GM12878 (cell line): ENCODE data around the gene ZBTB8OS. TPM values are rescaled to one million over a fixed set of nuclear protein-coding genes. Genes with fewer than 3 reads are reported as not detected.

ENCODE experiments used
- ATAC-seq: fragments of 200-7000 bp; cut with Tn5 transposase; 3 replicates; pipeline ENCODE4 v1.9.1; 2020; ENCODE audit warnings: mild to moderate bottlenecking, moderate library complexity
- BruUV-seq: library from RNA; stranded (reverse); fragments of 400-500 nt; replicated peaks from 2 replicates; lab custom pipeline; 2021; lab: Mats Ljungman, UMichigan
- CTCF ChIA-PET: fragments of 300-600 bp; sonication (Branson Sonifier 250); formaldehyde crosslinking; extraction: SDS; loops from one replicate; lab custom pipeline; 2021; ENCODE audit warnings: inconsistent platforms; lab: Yijun Ruan, JAX
- POLR2A ChIA-PET: fragments of 350-600 bp; formaldehyde crosslinking; extraction: SDS; loops from one replicate; lab custom pipeline; 2021; ENCODE audit warnings: inconsistent platforms; lab: Charles Lee
- RAD21 ChIA-PET: fragments of 300-600 bp; sonication (Branson Sonifier 250); formaldehyde crosslinking; loops from one replicate; lab custom pipeline; 2023; ENCODE audit warnings: antibody characterized with exemption; ENCODE audit not compliant: unreplicated experiment; lab: Charles Lee
- SMC1A ChIA-PET: fragments of 300-600 bp; sonication (Branson Sonifier 250); formaldehyde crosslinking; loops from one replicate; lab custom pipeline; 2023; ENCODE audit not compliant: unreplicated experiment, uncharacterized antibody; lab: Charles Lee
- DNase-seq: peaks from one replicate; pipeline ENCODE4 v3.0.0-alpha.2; 2011; ENCODE audit warnings: low read depth, low spot score
- FAIRE-seq: peaks from 3 replicates; lab custom pipeline; 2011; peaks lifted over from hg19 to GRCh38; lab: Jason Lieb, UNC
- H2AFZ ChIP-seq: 2 replicates; pipeline ENCODE4 v1.6.0; 2011; ENCODE audit warnings: low read depth, low read length, control low read depth; ENCODE audit not compliant: control insufficient read depth
- H3K27ac ChIP-seq: 2 replicates; pipeline ENCODE4 v1.5.1; 2011; ENCODE audit warnings: control low read depth; ENCODE audit not compliant: control insufficient read depth, insufficient read depth
- H3K27me3 ChIP-seq, 2 experiments: replicated peaks in 1 of 2; 2 replicates each; pipeline versions ENCODE4 v1.6.0 to v1.6.1; 2011; ENCODE audit warnings: low read length in 1 of 2; ENCODE audit not compliant: control insufficient read depth in 2 of 2, insufficient read depth in 2 of 2
- H3K36me3 ChIP-seq, 2 experiments: 2 replicates each; pipeline ENCODE4 v1.5.1; 2011; ENCODE audit warnings: low read length in 1 of 2; ENCODE audit not compliant: control insufficient read depth in 2 of 2, insufficient read depth in 2 of 2
- H3K4me1 ChIP-seq: 2 replicates; pipeline ENCODE4 v1.6.1; 2011; ENCODE audit warnings: mild to moderate bottlenecking, low read length, moderate library complexity, mixed read lengths; ENCODE audit not compliant: control insufficient read depth, insufficient read depth
- H3K4me2 ChIP-seq: 2 replicates; pipeline ENCODE4 v1.6.0; 2011; ENCODE audit warnings: control low read depth; ENCODE audit not compliant: control insufficient read depth, insufficient read depth
- H3K4me3 ChIP-seq: fragments of 200-600 bp; sonication (generic); 2 replicates; pipeline ENCODE4 v1.5.1; 2016
- H3K79me2 ChIP-seq: 2 replicates; pipeline ENCODE4 v1.6.0; 2011; ENCODE audit warnings: low read length; ENCODE audit not compliant: control insufficient read depth, insufficient read depth
- H3K9ac ChIP-seq: 2 replicates; pipeline ENCODE4 v1.8.0; 2011; ENCODE audit warnings: low read length, control low read depth, mixed read lengths; ENCODE audit not compliant: control insufficient read depth, insufficient read depth
- H3K9me3 ChIP-seq: replicated peaks from 3 replicates; pipeline ENCODE4 v1.5.1; 2011; ENCODE audit warnings: mild to moderate bottlenecking, low read length; ENCODE audit not compliant: control insufficient read depth, insufficient read depth
- H4K20me1 ChIP-seq: 2 replicates; pipeline ENCODE4 v1.6.0; 2011; ENCODE audit not compliant: control insufficient read depth, insufficient read depth
- ATF7 ChIP-seq: fragments of 450-650 bp; IDR thresholded peaks from 2 replicates; pipeline ENCODE4 v1.6.1; 2016; ENCODE audit warnings: low read depth, mild to moderate bottlenecking
- CEBPB ChIP-seq, 2 experiments: fragments of 150-350 bp in 1 of 2; IDR thresholded peaks; 2 replicates each; pipeline ENCODE4 v1.6.1; 2012 to 2014; ENCODE audit warnings: low read depth in 2 of 2, low read length in 2 of 2, borderline replicate concordance in 1 of 2, inconsistent platforms in 1 of 2
- EP300 ChIP-seq, 2 experiments: fragments of 150-350 bp in 1 of 2; IDR thresholded peaks; 2 replicates each; pipeline ENCODE4 v1.6.1; 2011 to 2012; ENCODE audit warnings: low read depth in 2 of 2, low read length in 2 of 2, borderline replicate concordance in 1 of 2, improper control_type of control experiment in 1 of 2, inconsistent platforms in 1 of 2; ENCODE audit not compliant: control insufficient read depth in 1 of 2
- IKZF1 ChIP-seq: fragments of 450-650 bp; conservative IDR thresholded peaks from 2 replicates; pipeline ENCODE4 v1.6.1; 2017; ENCODE audit warnings: antibody characterized with exemption, mild to moderate bottlenecking
- KDM1A ChIP-seq: fragments of 200-600 bp; sonication (generic); IDR thresholded peaks from 2 replicates; pipeline ENCODE4 v1.6.1; 2016; ENCODE audit warnings: borderline replicate concordance
- KLF5 ChIP-seq: fragments of 450-650 bp; IDR thresholded peaks from 2 replicates; pipeline ENCODE4 v1.6.1; 2014; ENCODE audit warnings: mild to moderate bottlenecking; ENCODE audit not compliant: partially characterized antibody
- MEF2A ChIP-seq: IDR thresholded peaks from 2 replicates; pipeline ENCODE4 v1.6.1; 2011; ENCODE audit warnings: low read depth, mild to moderate bottlenecking, low read length, moderate library complexity; ENCODE audit not compliant: insufficient read depth
- MYB ChIP-seq: fragments of 150-350 bp; IDR thresholded peaks from 2 replicates; pipeline ENCODE4 v1.6.1; 2014; ENCODE audit warnings: mild to moderate bottlenecking, low read depth, low read length, borderline replicate concordance
- NR2C1 ChIP-seq: fragments of 450-650 bp; IDR thresholded peaks from 2 replicates; pipeline ENCODE4 v1.6.1; 2017; ENCODE audit warnings: antibody characterized with exemption, mild to moderate bottlenecking, moderate library complexity
- REST ChIP-seq: IDR thresholded peaks from 2 replicates; pipeline ENCODE4 v1.6.1; 2012; ENCODE audit warnings: mild to moderate bottlenecking, low read depth, low read length
- SMC3 ChIP-seq: IDR thresholded peaks from 2 replicates; pipeline ENCODE4 v1.6.1; 2011; ENCODE audit warnings: low read length, improper control_type of control experiment, borderline replicate concordance
- SREBF1 ChIP-seq: IDR thresholded peaks from 2 replicates; pipeline ENCODE4 v1.6.1; 2012; ENCODE audit warnings: mild to moderate bottlenecking, low read length
- SRF ChIP-seq, 2 experiments: IDR thresholded peaks; 2 replicates each; pipeline ENCODE4 v1.6.1; 2011; ENCODE audit warnings: low read depth in 2 of 2, low read length in 2 of 2, mild to moderate bottlenecking in 1 of 2, moderate library complexity in 1 of 2
- TCF3 ChIP-seq: IDR thresholded peaks from 2 replicates; pipeline ENCODE4 v1.6.1; 2012; ENCODE audit warnings: low read depth, mild to moderate bottlenecking, low read length, borderline replicate concordance; ENCODE audit not compliant: insufficient read depth
- USF2 ChIP-seq: IDR thresholded peaks from 2 replicates; pipeline ENCODE4 v1.6.1; 2011; ENCODE audit warnings: low read depth, low read length, improper control_type of control experiment, borderline replicate concordance
- ZNF24 ChIP-seq: fragments of 450-650 bp; IDR thresholded peaks from 2 replicates; pipeline ENCODE4 v1.6.1; 2017; ENCODE audit warnings: antibody characterized with exemption, mild to moderate bottlenecking
- ZSCAN29 ChIP-seq: fragments of 450-650 bp; IDR thresholded peaks from 2 replicates; pipeline ENCODE4 v1.6.1; 2017; ENCODE audit warnings: mild to moderate bottlenecking, moderate library complexity
- WGBS: methylation state at CpG from one replicate; pipeline ENCODE4 v1.1.6; 2016; ENCODE audit warnings: low lambda C conversion rate; ENCODE audit not compliant: insufficient replicate concordance, insufficient coverage; ENCODE audit errors: missing lambda C conversion rate; 5-methylcytosine and 5-hydroxymethylcytosine counted together
- in situ Hi-C: fragments of 300-500 bp; cut with MboI; formaldehyde crosslinking; loops from 9 replicates; pipeline ENCODE4 v1.14.3; 2018; ENCODE audit warnings: mixed read lengths
- intact Hi-C: fragments of 100-400 bp; cut with micrococcal nuclease; formaldehyde crosslinking; loops from one replicate; pipeline ENCODE4 v1.14.2; 2022; ENCODE audit not compliant: unreplicated experiment
- polyA plus RNA-seq, 11 experiments: library from polyadenylated mRNA; depleted of rRNA in 4 of 11; unstranded in 6 of 11; stranded (reverse) in 5 of 11; fragments of >200 nt; fragmentation: Nextera tagmentation in 4 of 11; fragmentation: Illumina TruSeq in 1 of 11; extraction: Ambion mirVana in 4 of 11; extraction: Trizol in 1 of 11; gene quantifications; 1 replicate in 1 of 11; 2 replicates in 10 of 11; pipeline versions ENCODE4 v1.2.1 to v1.2.3, GENCODE V29; 2011 to 2016; ENCODE audit warnings: inconsistent platforms in 2 of 11, missing spikeins in 2 of 11, low read depth in 1 of 11
- total RNA-seq, 4 experiments: library from RNA; depleted of rRNA in 3 of 4; stranded (reverse); fragments of >200 nt in 3 of 4; fragmentation: Illumina TruSeq in 1 of 4; extraction: Trizol in 1 of 4; gene quantifications; 2 replicates each; pipeline versions ENCODE4 v1.2.1 to v1.2.3, GENCODE V29; 2013 to 2021

The ZBTB8OS gene
- total and polyA plus RNA-seq, 10 of the 15 experiments (the other 5 are each of a cell fraction or from before 2014, with no cell fraction given): 77.8 to 350 (median 139) TPM

GRCh38 chr1:32619701-32620485 is 30.5 kb downstream of the ZBTB8OS start:
- ChIA-PET RAD21 (interaction anchor here (0.7 to 2.6 kb wide), 10 partner anchors 28 to 359 kb away, joined by 3 to 20 read pairs (median 3); partner anchors contain the start of genes RBBP4 and ZBTB8OS), CTCF (interaction anchor here (0.6 to 2.6 kb wide), 23 partner anchors 10 to 1324 kb away, joined by 3 to 38 read pairs (median 3); partner anchors contain the start of genes BSDC1, RBBP4 and ZBTB8OS), SMC1A (interaction anchor here (0.6 to 2.5 kb wide), 11 partner anchors 10 to 174 kb away, joined by 3 to 19 read pairs (median 4); no protein-coding TSS in a partner anchor), POLR2A (interaction anchor here (0.9 to 1.4 kb wide), 4 partner anchors 27 to 120 kb away, joined by 3 to 12 read pairs (median 4); partner anchors contain the start of gene RBBP4)
- no peaks in the 10 kb centered on the region for H4K20me1 ChIP-seq
- H2AFZ ChIP-seq: no peak overlapping the region
- peak overlapping the region; percentile 12; the same call in 1 of the 2 replicates for H3K4me3 ChIP-seq
- 0% methylated on average over 5 of the region's 5 CpGs for WGBS
- H3K27ac ChIP-seq: peak overlapping the region; percentile 80
- DNase-seq (peak; percentile 72), FAIRE-seq (peak; percentile 84), ATAC-seq (peak; percentile 90)
- H3K9ac ChIP-seq: peak overlapping the region; percentile 38; the same call in 1 of the 2 replicates
- in situ Hi-C loops: no loop called here
- peaks cover 0 to 11% of the 10 kb centered on the region in 2 experiments; a peak in 3 of 4 replicates for H3K36me3 ChIP-seq
- intact Hi-C loops: loop anchor here (1.0 kb wide), 1 partner anchor 100 kb away; no protein-coding TSS in a partner anchor
- peaks cover 4% of the 10 kb centered on the region for H3K9me3 ChIP-seq
- peak overlapping the region; percentile 72 for H3K4me2 ChIP-seq
- H3K4me1 ChIP-seq: peaks cover 39% of the 10 kb centered on the region
- peaks cover 12% of the 10 kb centered on the region for H3K79me2 ChIP-seq
- no peaks in the 10 kb centered on the region for H3K27me3 ChIP-seq
- no TSS peak for BruUV-seq
- TF ChIP-seq SMC3: no peak
- TF ChIP-seq ATF7: no peak; the same call in 1 of the 2 replicates
- no peak for TF ChIP-seq KLF5
- TF ChIP-seq EP300 (IDR thresholded peaks at IDR 0.05; ENCODE audit: borderline replicate concordance in 1 of 2, control insufficient read depth in 1 of 2, low read depth in 2 of 2, low read length in 2 of 2): peak; percentile 55 to 70; a peak in 3 of 4 replicates
- TF ChIP-seq IKZF1: peak; percentile 69; the same call in 1 of the 2 replicates
- no peak for TF ChIP-seq USF2
- TF ChIP-seq SREBF1: peak; percentile 39; the same call in 1 of the 2 replicates
- TF ChIP-seq CEBPB (IDR thresholded peaks at IDR 0.05; ENCODE audit: borderline replicate concordance in 1 of 2, low read depth in 2 of 2, low read length in 2 of 2): no peak
- no peak for TF ChIP-seq MYB
- no peak for TF ChIP-seq ZSCAN29
- no peak for TF ChIP-seq SRF (IDR thresholded peaks at IDR 0.05; ENCODE audit: low read depth in 2 of 2, low read length in 2 of 2)
- peak; percentile 36; the same call in 1 of the 2 replicates for TF ChIP-seq MEF2A
- no peak for TF ChIP-seq REST
- TF ChIP-seq NR2C1: peak; percentile 44
- TF ChIP-seq ZNF24: peak; percentile 62; the same call in 1 of the 2 replicates
- TF ChIP-seq TCF3: no peak
- TF ChIP-seq KDM1A: no peak
